Skeletal muscle cell (primary cell): Measurements from ENCODE around the gene TMEM169.
"Not testable (repeated sequence)": the region's sequence is repeated elsewhere in the genome, so short reads cannot be mapped to it uniquely, and the experiment has no call there.

Experiments used
- DNase-seq: peaks from one replicate; pipeline ENCODE4 v3.0.0-alpha.2; 2010; ENCODE audit warnings: low read depth
- H3K4me3 ChIP-seq: 2 replicates; pipeline ENCODE4 v1.5.1; 2011; ENCODE audit warnings: low read depth, mild to moderate bottlenecking, control low read depth, low read length, moderate library complexity

The TMEM169 gene

GRCh38 chr2:216069028-216069427 is 12.7 kb upstream of the TMEM169 start:
- DNase-seq = no peak
- no peak overlapping the region for H3K4me3 ChIP-seq

GRCh38 chr2:216070195-216070594 is 11.5 kb upstream of the TMEM169 start:
- H3K4me3 ChIP-seq = no peak overlapping the region
- no peak for DNase-seq

- H3K4me3 ChIP-seq = no peak overlapping the region
- DNase-seq = no peak
Observed at GRCh38 chr2:216071111-216071851, 10.4 kb upstream of the TMEM169 start.

GRCh38 chr2:216072473-216072872 is 9.2 kb upstream of the TMEM169 start:
- no peak overlapping the region for H3K4me3 ChIP-seq
- DNase-seq = no peak

GRCh38 chr2:216073773-216074172 is 7.9 kb upstream of the TMEM169 start:
- no peak overlapping the region for H3K4me3 ChIP-seq
- DNase-seq = no peak

GRCh38 chr2:216074380-216074779 is 7.3 kb upstream of the TMEM169 start:
- DNase-seq = no peak
- H3K4me3 ChIP-seq = no peak overlapping the region

- no peak for DNase-seq
- no peak overlapping the region for H3K4me3 ChIP-seq
Observed at GRCh38 chr2:216074794-216075193, 6.9 kb upstream of the TMEM169 start.

- no peak overlapping the region for H3K4me3 ChIP-seq
- DNase-seq = no peak
Observed at GRCh38 chr2:216075510-216076485, 5.9 kb upstream of the TMEM169 start.

GRCh38 chr2:216078776-216079175 is 2.9 kb upstream of the TMEM169 start:
- no peak overlapping the region for H3K4me3 ChIP-seq
- no peak for DNase-seq

GRCh38 chr2:216080048-216080447 is 1.7 kb upstream of the TMEM169 start:
- H3K4me3 ChIP-seq, DNase-seq: not testable (repeated sequence)

- H3K4me3 ChIP-seq = peak overlapping the region; percentile 74
Observed at GRCh38 chr2:216081012-216081411, 707 bp upstream of the TMEM169 start.

GRCh38 chr2:216082117-216082711 is 495 bp downstream of the TMEM169 start:
- H3K4me3 ChIP-seq = peak overlapping the region; percentile 74
- no peak for DNase-seq

More at GRCh38 chr2:216081012-216081411, 707 bp upstream of the TMEM169 start:
- DNase-seq = no peak

GRCh38 chr2:216082805-216083204 is 1.1 kb downstream of the TMEM169 start:
- no peak for DNase-seq
- H3K4me3 ChIP-seq = no peak overlapping the region

GRCh38 chr2:216083464-216084281 is 2.0 kb downstream of the TMEM169 start:
- peak; percentile 74 for DNase-seq
- H3K4me3 ChIP-seq = no peak overlapping the region

- no peak overlapping the region for H3K4me3 ChIP-seq
- no peak for DNase-seq
Observed at GRCh38 chr2:216084547-216084946, 2.8 kb downstream of the TMEM169 start.

GRCh38 chr2:216086207-216086893 is 4.6 kb downstream of the TMEM169 start:
- no peak for DNase-seq
- no peak overlapping the region for H3K4me3 ChIP-seq

- no peak for DNase-seq
- no peak overlapping the region for H3K4me3 ChIP-seq
Observed at GRCh38 chr2:216090369-216090786, 8.7 kb downstream of the TMEM169 start.

- DNase-seq = no peak
- H3K4me3 ChIP-seq = no peak overlapping the region
Observed at GRCh38 chr2:216092646-216093045, 10.9 kb downstream of the TMEM169 start.

- no peak overlapping the region for H3K4me3 ChIP-seq
- DNase-seq = no peak
Observed at GRCh38 chr2:216094701-216095100, 13.0 kb downstream of the TMEM169 start.
